ENCODE data around the gene SIT1.
A peak's percentile ranks its signal among the peaks of the same experiment; 100 is the strongest.
"Not testable (repeated sequence)": the region's sequence is repeated elsewhere in the genome, so short reads cannot be mapped to it uniquely, and the experiment has no call there.

The SIT1 gene

DNA sequence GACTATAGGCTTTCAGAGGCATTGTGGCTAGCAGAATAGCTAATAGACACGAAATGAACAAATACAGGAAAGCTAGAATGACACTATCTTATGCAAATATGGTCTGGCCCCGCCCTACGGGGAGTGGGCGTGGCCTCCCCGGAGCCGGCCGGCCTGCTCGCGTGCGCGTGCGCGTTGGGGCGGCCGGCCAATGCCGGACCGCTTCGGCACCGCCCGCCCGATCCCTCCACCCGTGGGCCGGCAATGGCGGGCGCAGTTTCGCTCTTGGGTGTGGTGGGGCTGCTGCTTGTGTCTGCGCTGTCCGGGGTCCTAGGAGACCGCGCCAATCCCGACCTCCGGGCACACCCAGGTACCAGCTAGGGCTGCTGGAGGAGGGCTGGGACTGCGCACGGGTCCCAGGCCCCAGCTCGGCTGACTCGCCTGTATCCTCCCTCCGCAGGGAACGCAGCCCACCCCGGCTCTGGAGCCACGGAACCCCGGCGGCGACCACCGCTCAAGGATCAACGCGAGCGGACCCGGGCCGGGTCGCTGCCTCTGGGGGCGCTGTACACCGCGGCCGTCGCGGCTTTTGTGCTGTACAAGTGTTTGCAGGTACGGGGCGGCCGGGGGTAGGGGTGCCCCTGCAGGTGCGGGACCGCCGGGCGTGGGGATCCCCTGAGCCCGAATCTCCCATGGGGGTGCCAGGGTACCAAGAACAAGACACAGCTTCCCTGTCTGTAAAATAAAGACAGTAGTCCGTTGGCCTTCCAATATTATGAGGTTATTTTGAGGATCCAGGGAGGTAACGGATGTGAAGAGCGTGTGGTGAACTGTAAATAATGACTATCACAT lies 7.6 kb upstream of the SIT1 start, which contains the start of gene CCDC107:
CCDC107 (plus strand) TSS at position 156 of the 831 bp plus-strand sequence; CDS start at position 244, 88 bp downstream.
- DNase-seq: peak; percentile 51

DNA sequence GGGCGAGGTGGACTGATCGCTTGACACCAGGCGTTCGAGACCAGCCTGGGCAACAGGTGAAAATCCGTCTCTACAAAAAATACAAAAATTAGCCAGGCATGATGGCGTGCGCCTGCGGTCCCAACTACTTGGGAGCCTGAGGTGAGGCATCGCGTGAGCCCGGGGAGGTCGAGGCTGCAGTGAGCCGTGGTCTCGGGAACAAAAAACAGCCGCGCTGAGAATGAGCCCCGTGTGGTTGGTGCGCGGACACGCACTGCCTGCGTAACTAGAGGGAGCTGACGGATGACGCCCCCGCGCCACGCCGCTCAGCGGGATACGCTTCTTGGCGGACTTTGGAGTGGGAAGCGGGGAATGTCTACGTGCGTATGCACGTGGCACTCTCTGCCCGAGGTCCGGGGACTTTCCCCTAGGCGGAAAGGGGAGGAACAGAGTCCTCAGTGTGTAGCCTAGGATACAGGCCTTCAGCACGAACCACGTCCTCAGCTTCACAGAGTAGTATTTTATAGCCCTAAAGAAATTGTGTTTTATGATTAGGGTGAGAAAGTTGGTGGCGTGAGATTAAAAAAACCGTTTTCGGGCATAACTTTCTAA lies 6.9 kb upstream of the SIT1 start, which contains the start of gene RMRP:
RMRP (minus strand) TSS at position 474 of the 591 bp plus-strand sequence.
- DNase-seq: peak; percentile 67

GRCh38 chr9:35656831-35657545 lies 6.3 kb upstream of the SIT1 start:
- DNase-seq: no peak

- no peak for DNase-seq
These were observed 5.6 kb upstream of the SIT1 start for GRCh38 chr9:35656348-35656747.

DNA sequence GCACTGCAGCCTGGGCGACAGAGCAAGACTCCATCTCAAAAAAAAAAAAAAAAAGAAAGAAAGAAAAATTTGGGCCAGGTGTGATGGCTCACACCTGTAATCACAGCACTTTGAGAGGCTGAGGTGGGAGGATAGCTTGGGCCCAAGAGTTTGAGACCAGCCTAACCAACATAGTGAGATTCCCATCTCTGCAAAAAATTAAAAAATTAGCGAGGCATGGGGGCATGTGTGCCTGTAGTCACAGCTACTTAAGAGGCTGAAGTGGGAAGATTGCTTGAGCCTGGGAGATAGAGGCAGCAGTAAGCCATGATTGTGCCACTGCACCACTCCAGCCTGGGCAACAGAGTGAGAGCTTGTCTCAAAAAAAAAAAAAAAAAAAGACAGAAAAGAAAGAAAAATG lies 2.9 kb upstream of the SIT1 start:
- no peak for DNase-seq

GRCh38 chr9:35652829-35653209 lies 2.1 kb upstream of the SIT1 start:
- no peak for DNase-seq

DNA sequence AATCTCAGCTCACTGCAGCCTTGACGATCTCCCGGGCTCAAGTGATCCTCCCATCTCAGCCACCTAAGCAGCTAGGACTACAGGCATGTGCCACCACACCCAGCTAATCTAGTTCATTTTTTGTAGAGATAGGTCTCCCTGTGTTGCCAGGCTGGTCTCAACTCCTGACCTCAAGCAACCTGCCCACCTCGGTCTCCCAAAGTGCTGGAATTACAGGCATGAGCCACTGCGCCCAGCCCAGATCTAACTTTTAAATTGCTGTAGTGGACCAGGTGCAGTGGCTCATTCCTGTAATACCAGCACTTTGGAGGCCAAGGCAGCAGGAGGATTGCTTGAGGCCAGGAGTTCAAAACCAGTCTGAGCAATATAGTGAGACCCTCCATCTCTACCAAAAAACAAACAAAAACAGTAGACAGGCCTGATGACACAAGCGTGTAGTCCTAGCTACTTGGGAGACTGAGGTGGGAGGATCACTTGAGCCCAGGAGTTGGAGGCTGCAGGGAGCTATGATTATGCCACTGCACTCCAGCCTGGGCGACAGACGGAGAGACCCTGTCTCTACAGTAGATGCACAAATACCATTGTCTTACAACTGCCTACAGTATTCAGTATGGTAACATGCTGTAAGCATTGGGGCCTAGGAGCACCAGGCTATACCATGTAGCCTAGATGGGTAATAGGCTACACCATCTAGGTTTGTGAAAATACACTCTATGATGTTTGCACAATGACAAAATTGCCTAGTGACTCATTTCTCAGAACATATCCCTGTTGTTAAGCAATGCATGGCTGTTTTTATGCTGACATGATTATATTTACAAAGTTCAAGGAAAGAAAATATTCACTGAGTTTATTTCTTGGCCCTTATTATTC lies 1.5 kb upstream of the SIT1 start:
- no peak for DNase-seq

GRCh38 chr9:35649431-35650340 lies 1.0 kb downstream of the SIT1 start:
- no peak for DNase-seq

DNA sequence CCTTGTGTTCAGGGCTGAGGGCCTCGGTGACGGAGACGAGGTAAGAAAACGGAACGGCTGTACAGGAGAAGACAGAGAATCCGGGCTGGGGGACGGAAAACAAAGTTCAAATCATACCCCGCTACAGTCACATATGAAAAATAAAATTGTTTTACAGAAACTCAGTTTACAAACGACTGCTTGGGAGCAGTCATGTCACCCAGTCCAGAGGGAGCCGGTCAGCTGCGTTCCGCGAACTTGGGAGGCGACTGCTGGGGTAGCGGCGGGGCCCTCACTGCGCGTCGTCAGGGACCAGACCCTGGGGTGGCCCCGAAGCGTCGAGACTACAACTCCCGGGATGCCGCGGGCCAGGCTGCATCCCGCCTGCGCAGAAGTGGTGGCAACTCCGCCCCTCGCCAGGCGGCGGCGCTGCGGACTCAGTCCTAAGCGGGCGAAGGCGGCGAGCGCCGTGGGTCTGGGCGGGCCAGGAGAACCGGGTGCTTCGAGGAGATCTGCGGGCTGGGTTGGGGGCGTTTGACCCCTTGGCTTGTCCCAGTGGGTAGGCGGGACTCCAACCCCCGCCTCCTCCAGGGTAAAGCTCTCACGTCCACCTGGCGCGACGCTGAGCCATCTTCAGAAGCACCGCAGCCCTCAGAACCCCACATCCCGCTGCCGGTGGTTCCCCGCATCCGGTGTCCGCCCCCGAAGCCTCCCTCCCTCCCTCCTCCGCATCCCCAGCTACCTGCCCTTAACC lies 4.0 kb downstream of the SIT1 start:
- peak; percentile 6 for DNase-seq

- peak; percentile 11 for DNase-seq
These were observed 4.6 kb downstream of the SIT1 start for GRCh38 chr9:35646153-35646532.

GRCh38 chr9:35645736-35646135 lies 5.0 kb downstream of the SIT1 start:
- DNase-seq: not testable (repeated sequence)

GRCh38 chr9:35643046-35643445 lies 7.7 kb downstream of the SIT1 start:
- no peak for DNase-seq

GRCh38 chr9:35641478-35641877 lies 9.3 kb downstream of the SIT1 start:
- not testable (repeated sequence) for DNase-seq

- DNase-seq: not testable (repeated sequence)
These were observed 10.3 kb downstream of the SIT1 start for GRCh38 chr9:35640431-35640830.

GRCh38 chr9:35639631-35640030 lies 11.1 kb downstream of the SIT1 start:
- no peak for DNase-seq

- not testable (repeated sequence) for DNase-seq
These were observed 11.5 kb downstream of the SIT1 start for GRCh38 chr9:35639225-35639624.

- not testable (repeated sequence) for DNase-seq
These were observed 12.0 kb downstream of the SIT1 start for GRCh38 chr9:35638751-35639150.

GRCh38 chr9:35637427-35637955 lies 13.2 kb downstream of the SIT1 start:
- not testable (repeated sequence) for DNase-seq

DNA sequence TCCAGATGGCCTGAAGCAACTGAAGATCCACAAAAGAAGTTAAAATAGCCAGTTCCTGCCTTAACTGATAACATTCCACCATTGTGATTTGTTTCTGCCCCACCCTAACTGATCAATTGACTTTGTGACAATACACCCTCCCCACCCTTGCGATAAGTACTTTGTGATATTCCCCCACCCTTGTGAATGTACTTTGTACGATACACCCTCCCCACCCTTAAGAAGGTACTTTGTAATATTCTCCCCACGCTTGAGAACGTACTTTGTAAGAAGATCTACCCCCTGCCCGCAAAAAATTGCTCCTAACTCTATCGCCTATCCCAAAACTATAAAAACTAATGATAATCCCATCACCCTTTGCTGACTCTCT lies 13.9 kb downstream of the SIT1 start:
- not testable (repeated sequence) for DNase-seq

GRCh38 chr9:35636135-35636876 lies 14.4 kb downstream of the SIT1 start:
- no peak for DNase-seq
